ENCODE results near the gene ISL1.

Gene ISL1

GRCh38 chr5:51378061-51378409 is 5.2 kb upstream of the ISL1 start:
- DNase-seq: no peak

GRCh38 chr5:51378448-51379330 is 4.6 kb upstream of the ISL1 start:
- no peaks in the 10 kb centered on the region for H3K9me3 Mint-ChIP-seq
- H3K36me3 Mint-ChIP-seq (ENCODE audit: low read depth): no peaks in the 10 kb centered on the region
- H3K27ac Mint-ChIP-seq: peak overlapping the region; percentile 13
- peaks cover 55% of the 10 kb centered on the region for H3K4me1 Mint-ChIP-seq
- TF ChIP-seq CTCF (IDR thresholded peaks at IDR 0.05): no peak
- DNase-seq: peak; percentile 50
- peaks cover 95% of the 10 kb centered on the region for H3K27me3 Mint-ChIP-seq (ENCODE audit: low read depth, poor library complexity)
- peak overlapping the region; percentile 76 for H3K4me3 Mint-ChIP-seq

More at GRCh38 chr5:51378061-51378409, 5.2 kb upstream of the ISL1 start:
- no peaks in the 10 kb centered on the region for H3K9me3 Mint-ChIP-seq
- H3K27me3 Mint-ChIP-seq (ENCODE audit: low read depth, poor library complexity): peaks cover 94% of the 10 kb centered on the region
- peak overlapping the region; percentile 76 for H3K4me3 Mint-ChIP-seq
- H3K36me3 Mint-ChIP-seq (ENCODE audit: low read depth): no peaks in the 10 kb centered on the region
- TF ChIP-seq CTCF (IDR thresholded peaks at IDR 0.05): no peak
- no peak overlapping the region for H3K27ac Mint-ChIP-seq
- H3K4me1 Mint-ChIP-seq: peaks cover 48% of the 10 kb centered on the region

GRCh38 chr5:51379331-51379700 is 3.9 kb upstream of the ISL1 start:
- H3K4me3 Mint-ChIP-seq: peak overlapping the region; percentile 76
- peaks cover 56% of the 10 kb centered on the region for H3K4me1 Mint-ChIP-seq
- no peaks in the 10 kb centered on the region for H3K36me3 Mint-ChIP-seq (ENCODE audit: low read depth)
- no peak for TF ChIP-seq CTCF (IDR thresholded peaks at IDR 0.05)
- H3K27ac Mint-ChIP-seq: no peak overlapping the region
- no peaks in the 10 kb centered on the region for H3K9me3 Mint-ChIP-seq
- peaks cover 95% of the 10 kb centered on the region for H3K27me3 Mint-ChIP-seq (ENCODE audit: low read depth, poor library complexity)
- no peak for DNase-seq

GRCh38 chr5:51380603-51381207 is 2.5 kb upstream of the ISL1 start:
- Mint-ChIP-seq H3K4me1 (peaks cover 56% of the 10 kb centered on the region), H3K4me3 (no peak overlapping the region), H3K36me3 (ENCODE audit: low read depth) (no peaks in the 10 kb centered on the region), H3K27ac (no peak overlapping the region), H3K9me3 (no peaks in the 10 kb centered on the region), H3K27me3 (ENCODE audit: low read depth, poor library complexity) (peaks cover 95% of the 10 kb centered on the region)
- TF ChIP-seq CTCF (IDR thresholded peaks at IDR 0.05): peak; percentile 73
- peak; percentile 46 for DNase-seq

- TF ChIP-seq CTCF (IDR thresholded peaks at IDR 0.05): no peak
- H3K4me3 Mint-ChIP-seq: peak overlapping the region; percentile 80
- H3K27me3 Mint-ChIP-seq (ENCODE audit: low read depth, poor library complexity): peaks cover 100% of the 10 kb centered on the region
- H3K36me3 Mint-ChIP-seq (ENCODE audit: low read depth): no peaks in the 10 kb centered on the region
- no peaks in the 10 kb centered on the region for H3K9me3 Mint-ChIP-seq
- no peak for DNase-seq
- peaks cover 53% of the 10 kb centered on the region for H3K4me1 Mint-ChIP-seq
- no peak overlapping the region for H3K27ac Mint-ChIP-seq
Measured at GRCh38 chr5:51381761-51382474, 1.3 kb upstream of the ISL1 start.
